Measurements from ENCODE around the gene C1QB.

Gene C1QB

DNA sequence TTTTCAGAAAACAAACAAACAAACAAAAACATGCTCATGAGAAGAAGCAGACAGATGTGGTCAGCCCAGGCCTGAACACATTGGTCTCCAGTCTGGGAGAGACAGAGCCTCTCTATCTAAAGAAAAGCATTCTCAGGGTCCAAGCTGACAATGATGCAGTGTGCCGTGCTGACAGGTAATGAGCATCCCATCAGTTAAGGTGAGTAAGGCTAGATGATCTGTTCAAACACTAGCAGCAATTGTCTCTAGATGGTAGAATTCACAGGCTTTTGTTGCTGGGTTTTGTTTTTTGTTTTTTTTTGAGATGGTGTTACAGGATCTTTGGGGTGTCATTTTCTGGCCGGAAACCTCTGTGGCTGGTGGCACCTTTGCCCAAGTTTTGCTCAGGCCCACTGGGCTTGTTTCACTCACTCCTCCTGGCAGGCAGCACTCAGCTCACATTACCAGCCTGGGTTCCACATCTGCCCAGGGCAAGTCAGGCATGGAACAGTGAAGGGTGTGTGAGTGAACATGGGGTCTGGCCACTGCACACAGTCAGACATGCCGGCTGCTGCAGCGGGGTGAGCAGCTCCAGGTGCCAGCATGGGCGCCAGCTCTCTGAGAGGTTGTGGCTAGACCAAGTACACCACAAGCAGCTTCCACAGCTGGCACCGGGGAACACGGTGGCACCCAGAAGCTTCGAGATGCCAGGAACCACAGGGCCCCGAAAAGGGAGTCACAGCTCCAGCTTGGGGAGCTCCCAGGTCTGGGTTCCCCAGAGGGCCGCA, 19.2 kb upstream of the C1QB start:
- DNase-seq (ENCODE audit: low read depth in 2 of 2) = no peak

- no peak for DNase-seq (ENCODE audit: low read depth in 2 of 2)
These were observed 17.6 kb upstream of the C1QB start for GRCh38 chr1:22635436-22635835.

DNA sequence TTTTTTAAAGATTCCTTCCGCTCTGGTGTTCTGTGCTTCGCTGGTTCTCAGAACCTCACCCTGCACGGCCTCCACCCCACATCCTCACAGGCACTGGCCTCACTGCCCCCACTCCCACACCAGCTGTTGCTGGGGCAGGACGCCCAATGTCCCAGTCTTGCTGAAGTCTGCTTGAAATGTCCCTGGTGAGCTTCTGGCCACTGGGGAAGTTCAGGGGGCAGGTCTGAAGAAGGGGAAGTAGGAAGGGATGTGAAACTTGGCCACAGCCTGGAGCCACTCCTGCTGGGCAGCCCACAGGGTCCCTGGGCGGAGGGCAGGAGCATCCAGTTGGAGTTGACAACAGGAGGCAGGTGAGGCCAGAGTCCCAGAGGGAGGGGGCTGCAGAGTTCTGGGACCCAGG, 16.7 kb upstream of the C1QB start, which contains the start of gene C1QA:
TSS of gene C1QA (plus strand) at position 276 of the 400 bp plus-strand sequence. CDS start 989 bp downstream, outside the sequence.
- DNase-seq (ENCODE audit: low read depth in 2 of 2) = no peak

DNA sequence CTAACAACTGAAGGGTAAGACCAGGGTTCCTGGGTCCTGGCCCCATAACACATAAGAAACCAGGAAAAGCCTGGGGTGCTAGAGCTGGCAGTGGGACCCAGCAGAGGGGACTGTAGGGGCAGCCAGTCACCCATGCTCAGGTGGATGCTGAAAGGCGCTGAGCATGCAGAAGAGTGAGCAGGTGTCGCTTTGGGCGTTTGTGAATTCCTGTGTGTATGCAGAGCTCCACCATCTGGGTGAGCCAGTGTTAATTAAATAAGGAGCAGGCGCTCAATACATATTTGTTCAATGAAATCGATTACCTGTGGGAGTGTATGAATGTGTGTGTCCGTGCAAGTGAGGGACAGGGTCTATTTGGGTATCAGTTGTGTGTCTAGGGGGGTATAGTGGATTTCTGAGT, 16.1 kb upstream of the C1QB start:
- DNase-seq (ENCODE audit: low read depth in 2 of 2) = no peak

DNA sequence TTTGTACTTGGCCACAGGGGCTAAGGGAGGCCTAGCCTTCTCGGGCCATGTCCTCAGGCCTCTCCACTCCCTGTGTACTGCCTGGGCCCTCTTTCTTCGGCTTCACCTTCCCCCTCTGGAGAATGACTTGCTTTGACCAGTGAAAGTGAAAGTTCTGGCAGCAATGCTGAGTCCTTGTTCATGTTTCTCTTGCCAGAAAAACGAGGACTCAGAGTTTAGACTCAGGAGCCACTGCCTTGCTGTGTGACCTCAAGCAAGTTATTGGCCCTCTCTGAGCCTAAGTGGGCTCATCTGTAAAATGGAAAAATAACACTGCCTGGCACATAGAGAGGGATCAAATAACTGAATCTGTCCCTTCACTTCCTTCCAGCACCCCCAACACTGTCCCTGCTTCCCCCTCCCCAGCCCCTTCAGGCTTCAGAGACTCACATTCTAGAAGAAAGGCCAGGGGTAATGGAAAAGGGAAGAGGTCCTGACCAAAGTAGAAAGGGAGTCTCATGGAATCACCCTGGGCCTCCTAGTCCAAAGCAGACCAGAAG, 15.1 kb upstream of the C1QB start:
- no peak for DNase-seq (ENCODE audit: low read depth in 2 of 2)

DNA sequence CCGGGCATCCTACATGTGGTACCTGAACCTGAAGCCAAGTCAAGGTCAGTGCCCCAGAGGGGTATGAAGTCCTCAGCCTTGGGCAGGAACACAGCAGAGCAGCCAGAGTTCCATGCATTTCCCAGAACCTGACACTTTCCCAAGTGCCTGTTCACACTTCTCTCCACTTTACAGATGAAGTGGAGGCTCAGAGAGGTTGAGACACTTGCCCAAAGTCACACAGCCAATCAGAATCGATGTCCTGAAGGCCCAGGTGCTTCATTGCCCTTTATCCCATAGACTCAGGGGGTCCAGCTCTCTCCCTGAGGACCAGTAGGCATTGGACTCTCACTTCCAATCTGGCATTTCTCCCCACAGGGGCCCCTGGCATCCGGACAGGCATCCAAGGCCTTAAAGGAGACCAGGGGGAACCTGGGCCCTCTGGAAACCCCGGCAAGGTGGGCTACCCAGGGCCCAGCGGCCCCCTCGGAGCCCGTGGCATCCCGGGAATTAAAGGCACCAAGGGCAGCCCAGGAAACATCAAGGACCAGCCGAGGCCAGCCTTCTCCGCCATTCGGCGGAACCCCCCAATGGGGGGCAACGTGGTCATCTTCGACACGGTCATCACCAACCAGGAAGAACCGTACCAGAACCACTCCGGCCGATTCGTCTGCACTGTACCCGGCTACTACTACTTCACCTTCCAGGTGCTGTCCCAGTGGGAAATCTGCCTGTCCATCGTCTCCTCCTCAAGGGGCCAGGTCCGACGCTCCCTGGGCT, 14.4 kb upstream of the C1QB start:
- DNase-seq (ENCODE audit: low read depth in 2 of 2) = no peak

GRCh38 chr1:22639286-22639685, 13.8 kb upstream of the C1QB start:
- no peak for DNase-seq (ENCODE audit: low read depth in 2 of 2)

DNA sequence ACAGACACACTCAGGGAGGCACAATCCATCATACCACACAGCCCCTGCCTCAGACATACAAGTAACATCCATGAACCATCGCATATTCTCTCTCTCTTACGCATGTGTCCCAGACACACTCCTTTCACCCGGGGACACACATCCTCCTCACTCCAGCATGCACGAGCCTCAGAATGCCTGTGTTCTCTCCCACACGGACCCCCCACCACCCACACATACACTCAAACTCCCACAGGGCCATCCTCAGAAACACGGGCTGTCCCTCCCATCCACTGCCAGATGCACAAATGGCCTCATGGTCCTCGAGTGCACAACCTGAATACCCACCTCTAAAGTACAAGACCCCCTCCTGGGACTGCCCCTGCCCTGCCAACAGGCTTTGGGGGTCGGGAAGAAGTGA, 11.8 kb upstream of the C1QB start:
- no peak for DNase-seq (ENCODE audit: low read depth in 2 of 2)

DNA sequence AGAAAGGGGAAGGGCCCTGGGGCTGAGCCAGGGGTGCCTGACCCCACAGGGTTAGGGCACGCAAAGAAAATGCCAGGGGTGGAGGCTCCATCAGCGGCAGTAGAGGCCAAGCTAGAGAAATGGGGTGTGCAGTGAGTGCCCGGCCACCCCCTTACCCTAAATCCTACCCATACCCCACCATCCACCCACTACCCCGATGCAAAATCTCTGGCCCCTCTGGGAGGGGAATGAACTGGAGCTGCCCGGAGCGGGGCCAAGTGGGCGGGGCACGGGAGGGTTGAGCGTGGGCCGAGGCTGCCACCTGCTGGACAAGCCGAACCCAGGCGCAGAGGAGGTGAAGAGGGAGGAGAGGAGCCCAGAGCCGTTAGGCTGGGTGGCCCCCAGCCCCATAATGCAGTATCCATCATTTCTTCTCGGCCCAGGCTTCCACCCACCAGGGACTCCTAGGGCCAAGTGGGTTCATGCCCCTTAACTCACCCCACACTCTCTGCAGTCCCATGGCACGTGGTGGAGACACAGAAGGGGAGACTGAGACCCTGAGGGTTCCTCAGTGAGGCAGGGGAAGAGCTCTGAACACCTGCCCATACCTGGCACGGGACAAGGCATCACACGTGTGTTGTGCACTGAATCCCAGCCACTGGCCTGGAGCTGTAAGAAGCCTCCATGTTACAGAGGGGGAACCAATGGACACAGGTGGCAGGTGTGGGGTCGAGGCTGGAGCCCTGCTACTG, 11.0 kb upstream of the C1QB start:
- peak; percentile 24 to 46 for DNase-seq (ENCODE audit: low read depth in 2 of 2)

DNA sequence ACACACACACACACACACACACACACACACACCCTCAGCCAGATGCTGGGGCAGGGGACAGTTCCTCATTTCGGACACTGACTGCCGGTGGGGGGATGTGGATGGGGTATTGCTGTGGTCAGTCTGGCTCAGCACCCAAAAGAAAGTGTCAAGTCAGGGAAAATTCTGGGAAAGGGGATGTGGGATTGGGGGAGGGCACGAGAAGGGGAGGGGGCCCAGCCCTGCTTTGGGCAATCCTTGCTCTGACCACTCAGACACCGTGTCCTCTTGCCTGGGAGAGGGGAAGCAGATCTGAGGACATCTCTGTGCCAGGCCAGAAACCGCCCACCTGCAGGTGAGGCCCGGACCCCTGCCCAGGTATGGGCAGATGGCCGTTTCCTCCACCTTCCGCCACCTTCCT, 9.7 kb upstream of the C1QB start, which contains the start of gene C1QC:
TSS of gene C1QC (plus strand) at position 253 of the 400 bp plus-strand sequence. CDS start 391 bp downstream, outside the sequence.
- no peak for DNase-seq (ENCODE audit: low read depth in 2 of 2)

- DNase-seq (ENCODE audit: low read depth in 2 of 2) = no peak
These were observed 9.1 kb upstream of the C1QB start for GRCh38 chr1:22643928-22644327.

DNA sequence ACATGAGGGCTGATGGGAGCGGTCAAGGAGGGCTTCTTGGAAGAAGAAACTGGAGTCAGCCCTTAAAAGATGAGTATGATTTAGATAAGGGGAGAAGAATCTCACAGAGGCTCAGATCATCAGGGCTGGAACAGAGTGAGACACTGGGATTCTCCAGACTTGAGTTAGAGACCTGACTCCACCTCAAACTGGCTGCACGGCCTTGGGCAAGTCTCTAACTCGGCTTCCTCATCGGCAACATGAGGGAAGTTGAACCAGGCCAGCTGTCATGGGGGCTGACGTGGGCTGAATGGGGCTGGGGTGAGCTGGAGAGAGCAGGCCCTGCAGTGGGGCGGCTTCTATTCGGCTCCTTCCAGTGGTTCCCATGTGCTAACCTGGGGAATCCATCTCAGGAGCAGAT, 7.1 kb upstream of the C1QB start:
- no peak for DNase-seq (ENCODE audit: low read depth in 2 of 2)

DNA sequence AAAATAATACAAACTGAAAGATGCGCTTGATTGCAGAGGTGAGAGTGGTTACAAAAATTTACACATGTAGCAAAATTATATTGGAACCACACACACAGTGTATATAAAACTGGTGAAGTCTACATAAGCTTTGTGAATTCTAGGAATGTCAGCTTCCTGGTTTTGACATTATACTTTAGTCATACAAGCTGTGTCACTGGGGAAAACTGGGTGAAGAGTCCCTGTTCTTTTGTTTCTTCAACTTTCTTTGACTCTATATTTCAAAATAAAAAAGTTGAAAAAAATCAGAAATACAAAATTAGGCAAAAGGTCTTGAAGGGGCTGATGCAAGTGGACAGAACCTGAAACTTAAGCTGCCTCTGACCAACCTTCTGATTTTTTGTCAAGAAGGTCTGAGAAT, 6.7 kb upstream of the C1QB start:
- DNase-seq (ENCODE audit: low read depth in 2 of 2) = no peak

DNA sequence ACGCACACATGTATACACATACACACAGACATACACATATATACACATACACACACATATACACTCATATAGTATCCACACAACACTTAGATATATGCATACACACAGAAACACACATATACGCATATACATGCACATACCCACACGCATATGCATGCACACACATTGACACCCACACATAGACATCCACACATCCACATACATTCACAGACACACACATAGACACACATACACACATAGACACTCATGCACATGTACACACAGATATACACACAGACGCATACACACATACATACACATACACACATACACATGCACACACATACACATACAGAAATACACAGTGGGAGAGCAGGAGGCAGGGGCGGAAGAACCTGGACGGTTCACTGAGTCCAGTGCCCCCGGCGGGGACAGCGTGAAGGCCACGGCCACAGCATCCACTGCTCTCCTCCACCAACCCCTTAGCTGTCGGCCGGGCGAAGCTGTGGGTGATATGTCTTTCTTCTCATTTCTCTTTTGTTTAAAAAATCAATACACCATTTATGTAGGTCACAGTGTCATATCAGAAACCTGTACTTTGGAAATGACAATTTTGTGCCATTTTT, 2.8 kb upstream of the C1QB start:
- no peak for DNase-seq (ENCODE audit: low read depth in 2 of 2)

DNA sequence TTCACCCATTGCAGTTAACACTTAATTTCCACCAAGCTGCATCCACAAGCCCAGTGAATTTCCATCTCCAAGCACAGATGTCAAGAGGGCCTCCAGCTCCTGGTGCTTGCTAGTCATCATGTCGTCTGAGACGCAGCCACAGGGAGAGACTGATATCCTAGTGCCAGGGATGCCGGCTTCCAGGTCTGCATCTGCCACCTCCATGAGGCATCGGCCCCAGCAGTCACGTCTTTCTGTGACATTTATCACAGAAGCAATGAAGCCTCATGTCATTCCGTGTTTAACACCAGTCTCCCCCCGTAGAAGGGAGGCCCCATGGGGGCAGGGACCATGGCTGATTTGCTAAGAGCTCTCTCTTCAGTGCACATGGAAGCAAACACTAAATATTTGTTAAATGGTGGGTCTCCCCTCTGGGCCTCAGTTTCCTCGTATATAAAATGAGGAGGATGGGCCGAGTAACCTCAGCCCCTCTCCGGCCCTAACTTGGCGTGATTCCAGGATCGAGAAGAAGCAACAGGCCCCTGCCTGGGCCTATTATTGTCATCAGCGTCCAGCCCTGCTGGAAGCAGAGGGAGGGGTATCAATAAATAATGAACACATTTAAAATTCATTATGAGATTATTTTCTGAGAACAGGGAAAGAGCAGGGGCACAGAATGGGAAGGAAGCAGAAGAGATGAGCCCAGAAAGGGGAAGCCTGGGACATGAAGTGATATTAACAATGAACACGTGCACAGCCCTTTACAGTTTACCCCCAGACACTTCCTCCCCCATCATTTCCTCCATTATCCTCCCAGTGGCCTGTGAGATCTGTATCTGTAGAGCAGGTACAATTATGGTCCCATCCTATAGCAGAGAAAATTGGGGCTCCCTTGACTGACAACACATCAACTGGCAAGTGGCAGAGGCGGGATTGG, 837 bp upstream of the C1QB start:
- no peak for DNase-seq (ENCODE audit: low read depth in 2 of 2)

- no peak for DNase-seq (ENCODE audit: low read depth in 2 of 2)
These were observed 1.7 kb downstream of the C1QB start for GRCh38 chr1:22654692-22655091.

DNA sequence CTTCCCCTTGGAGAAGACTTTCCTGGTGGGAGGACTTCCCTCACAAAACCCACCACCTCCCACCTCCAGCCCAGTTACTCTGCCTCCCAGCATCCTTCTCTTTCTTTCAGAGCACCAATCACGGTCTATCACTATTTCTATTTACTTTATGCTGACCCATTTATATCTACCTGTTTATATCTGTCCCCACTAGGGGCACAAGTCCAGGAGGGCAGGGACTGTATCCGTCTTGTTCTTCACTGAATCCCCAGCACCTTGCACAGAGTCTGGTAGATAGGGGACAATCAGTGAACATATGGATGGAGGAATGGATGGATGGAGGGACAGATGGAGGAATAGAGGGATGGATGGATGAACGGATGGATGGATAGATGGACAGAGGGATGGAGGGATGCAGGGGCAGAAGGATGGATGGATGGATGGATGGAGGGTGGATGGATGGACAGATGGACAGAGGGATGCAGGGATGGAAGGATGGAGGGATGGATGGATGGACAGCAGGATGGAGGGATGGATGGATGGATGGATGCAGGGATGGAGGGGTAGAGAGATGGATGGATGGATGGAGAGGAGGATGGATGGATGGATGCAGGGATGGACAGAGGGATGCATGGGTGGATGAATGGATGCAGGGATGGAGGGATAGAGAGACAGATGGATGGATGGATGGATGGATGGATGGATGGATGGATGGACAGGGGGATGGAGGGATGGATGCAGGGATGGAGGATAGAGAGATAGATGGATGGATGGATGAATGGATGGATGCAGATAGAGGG, 5.5 kb downstream of the C1QB start:
- DNase-seq (ENCODE audit: low read depth in 2 of 2) = no peak

DNA sequence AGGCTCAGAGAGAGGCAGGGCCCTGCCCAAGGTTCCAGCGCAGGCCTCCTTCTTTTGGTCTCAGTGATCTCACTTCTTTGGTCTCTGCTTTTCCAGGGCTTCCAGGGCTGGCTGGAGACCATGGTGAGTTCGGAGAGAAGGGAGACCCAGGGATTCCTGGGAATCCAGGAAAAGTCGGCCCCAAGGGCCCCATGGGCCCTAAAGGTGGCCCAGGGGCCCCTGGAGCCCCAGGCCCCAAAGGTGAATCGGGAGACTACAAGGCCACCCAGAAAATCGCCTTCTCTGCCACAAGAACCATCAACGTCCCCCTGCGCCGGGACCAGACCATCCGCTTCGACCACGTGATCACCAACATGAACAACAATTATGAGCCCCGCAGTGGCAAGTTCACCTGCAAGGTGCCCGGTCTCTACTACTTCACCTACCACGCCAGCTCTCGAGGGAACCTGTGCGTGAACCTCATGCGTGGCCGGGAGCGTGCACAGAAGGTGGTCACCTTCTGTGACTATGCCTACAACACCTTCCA, 7.7 kb downstream of the C1QB start:
- no peak for DNase-seq (ENCODE audit: low read depth in 2 of 2)

DNA sequence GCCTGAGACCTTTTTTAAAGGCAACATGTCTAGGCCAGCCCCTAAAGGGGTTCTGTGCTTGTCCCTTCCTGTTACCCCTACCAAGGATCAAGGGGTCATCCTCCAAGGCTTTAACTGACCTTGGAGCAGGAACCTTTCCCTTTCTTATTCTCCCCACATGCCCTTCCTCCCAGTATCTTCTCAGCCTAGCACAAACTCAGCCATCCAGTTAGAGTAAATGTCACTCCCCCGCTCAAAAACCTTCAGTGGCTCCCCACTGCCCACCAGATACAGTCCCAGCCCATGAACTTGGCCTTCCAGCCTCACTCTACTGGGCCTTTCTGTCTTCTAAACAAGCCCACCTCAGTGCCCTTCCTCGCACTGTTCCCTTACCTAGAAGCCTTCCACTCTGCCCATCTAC, 8.8 kb downstream of the C1QB start:
- DNase-seq (ENCODE audit: low read depth in 2 of 2) = no peak

- no peak for DNase-seq (ENCODE audit: low read depth in 2 of 2)
These were observed 9.3 kb downstream of the C1QB start for GRCh38 chr1:22662318-22662717.

Measured in stimulated activated CD8-positive, alpha-beta memory T cell treated with anti-CD3 and anti-CD28 coated beads, Interleukin-2, amount 100 ng/mL, for 1 hour (primary cell).